ENCODE data around the gene MACROD2. TPM values are rescaled to one million over a fixed set of nuclear protein-coding genes. Genes with fewer than 3 reads are reported as not detected.

Gene MACROD2
- total RNA-seq, 4 donors from 2014 or later = 4.0 to 14.1 (median 10.4) TPM

GRCh38 chr20:15596220-15596890 lies 1601.0 kb downstream of the MACROD2 start:
- Histone ChIP-seq H3K36me3 (no peaks in the 10 kb centered on the region), H3K27me3 (no peaks in the 10 kb centered on the region), H3K9me3 (no peaks in the 10 kb centered on the region), H3K4me3 (no peak overlapping the region), H3K4me1 (no peaks in the 10 kb centered on the region), H3K27ac (no peak overlapping the region)
- TF ChIP-seq CTCF (IDR thresholded peaks at IDR 0.05) (no peak), POLR2A (IDR thresholded peaks at IDR 0.05) (no peak), EP300 (IDR thresholded peaks at IDR 0.05) (no peak)
- no peak for DNase-seq (ENCODE audit: low spot score in 2 of 2)
- 86 to 87% methylated on average over 3 of the region's 3 CpGs for WGBS, 2 donors

- DNase-seq (ENCODE audit: low spot score in 2 of 2) = no peak
- WGBS, 2 donors = 72 to 87% methylated on average over 2 of the region's 2 CpGs
Observed at GRCh38 chr20:15597306-15597705, 1602.0 kb downstream of the MACROD2 start.

GRCh38 chr20:15599961-15600360 lies 1604.6 kb downstream of the MACROD2 start:
- Histone ChIP-seq H3K9me3 (no peaks in the 10 kb centered on the region), H3K27me3 (no peaks in the 10 kb centered on the region), H3K4me3 (no peak overlapping the region), H3K36me3 (no peaks in the 10 kb centered on the region), H3K27ac (no peak overlapping the region), H3K4me1 (peaks cover 0 to 7% (median 0%) of the 10 kb centered on the region in 4 donors)
- no peak for DNase-seq (ENCODE audit: low spot score in 2 of 2)
- TF ChIP-seq POLR2A (IDR thresholded peaks at IDR 0.05) = no peak
- no peak for TF ChIP-seq CTCF (IDR thresholded peaks at IDR 0.05)
- TF ChIP-seq EP300 (IDR thresholded peaks at IDR 0.05) = no peak
- 80 to 84% methylated on average over 2 of the region's 2 CpGs for WGBS, 2 donors

More at GRCh38 chr20:15597306-15597705, 1602.0 kb downstream of the MACROD2 start:
- Histone ChIP-seq H3K27me3 (no peaks in the 10 kb centered on the region), H3K36me3 (no peaks in the 10 kb centered on the region), H3K27ac (no peak overlapping the region), H3K9me3 (no peaks in the 10 kb centered on the region), H3K4me3 (no peak overlapping the region), H3K4me1 (no peaks in the 10 kb centered on the region)
- TF ChIP-seq CTCF (IDR thresholded peaks at IDR 0.05) (no peak), POLR2A (IDR thresholded peaks at IDR 0.05) (no peak), EP300 (IDR thresholded peaks at IDR 0.05) (no peak)

- 96 to 98% methylated on average over 2 of the region's 2 CpGs for WGBS, 2 donors
- DNase-seq (ENCODE audit: low spot score in 2 of 2) = no peak
- no peaks in the 10 kb centered on the region for H3K27me3 ChIP-seq
- TF ChIP-seq CTCF (IDR thresholded peaks at IDR 0.05) = no peak
- no peak for TF ChIP-seq EP300 (IDR thresholded peaks at IDR 0.05)
- TF ChIP-seq POLR2A (IDR thresholded peaks at IDR 0.05) = no peak
- H3K4me1 ChIP-seq = peaks cover 0 to 7% (median 0%) of the 10 kb centered on the region in 4 donors
- H3K27ac ChIP-seq = no peak overlapping the region
- no peak overlapping the region for H3K4me3 ChIP-seq
- H3K9me3 ChIP-seq = no peaks in the 10 kb centered on the region
- no peaks in the 10 kb centered on the region for H3K36me3 ChIP-seq
Observed at GRCh38 chr20:15600565-15600964, 1605.2 kb downstream of the MACROD2 start.

GRCh38 chr20:15603506-15603905 lies 1608.2 kb downstream of the MACROD2 start:
- Histone ChIP-seq H3K4me1 (peaks cover 0 to 7% (median 0%) of the 10 kb centered on the region in 4 donors), H3K27me3 (no peaks in the 10 kb centered on the region), H3K27ac (no peak overlapping the region), H3K9me3 (no peaks in the 10 kb centered on the region), H3K36me3 (no peaks in the 10 kb centered on the region), H3K4me3 (no peak overlapping the region)
- DNase-seq (ENCODE audit: low spot score in 2 of 2) = no peak
- no peak for TF ChIP-seq EP300 (IDR thresholded peaks at IDR 0.05)
- no peak for TF ChIP-seq CTCF (IDR thresholded peaks at IDR 0.05)
- no peak for TF ChIP-seq POLR2A (IDR thresholded peaks at IDR 0.05)

Data from tibial nerve (tissue), 4 donors.